ENCODE data around the gene EML4.

EML4 gene

DNA sequence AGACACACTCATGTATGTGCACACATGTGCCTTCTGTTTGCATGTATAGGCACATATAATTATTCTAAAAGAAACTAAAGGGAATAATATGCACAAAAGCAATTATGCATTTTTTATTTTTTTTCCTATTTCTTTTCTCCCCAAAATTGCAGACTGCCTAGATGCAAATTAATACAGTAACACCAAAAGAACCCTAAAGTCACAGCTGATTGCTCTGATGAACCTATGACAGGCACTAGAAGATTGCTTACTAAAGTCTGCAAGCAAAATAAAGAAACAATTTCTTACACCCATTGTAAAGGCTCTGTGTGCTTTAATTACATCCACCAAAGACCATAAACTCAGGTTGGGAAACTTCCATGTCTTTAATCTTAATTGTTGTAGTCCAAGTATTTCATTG lies 7.7 kb upstream of the EML4 start:
- Histone ChIP-seq H3K4me2 (ENCODE audit: insufficient read depth, low read length) (no peak overlapping the region), H3K4me1 (ENCODE audit: insufficient read depth, low read length) (no peaks in the 10 kb centered on the region), H3K27ac (ENCODE audit: low read length) (no peak overlapping the region), H3K9ac (ENCODE audit: low read depth, low read length) (no peak overlapping the region), H2AFZ (ENCODE audit: low read depth, low read length) (no peak overlapping the region), H3K36me3 (ENCODE audit: insufficient read depth, low read length) (no peaks in the 10 kb centered on the region), H3K79me2 (ENCODE audit: insufficient read depth, low read length) (no peaks in the 10 kb centered on the region), H4K20me1 (ENCODE audit: insufficient read depth, low read length) (no peaks in the 10 kb centered on the region), H3K9me3 (ENCODE audit: insufficient read depth, low read length, severe bottlenecking) (no peaks in the 10 kb centered on the region), H3K27me3 (ENCODE audit: insufficient read depth, low read length, poor library complexity) (no peaks in the 10 kb centered on the region), H3K4me3 (ENCODE audit: low read depth in 1 of 2, low read length in 2 of 2) (no peak overlapping the region)
- ATAC-seq (ENCODE audit: insufficient read depth, low read depth), result no peak
- DNase-seq, result no peak
- TF ChIP-seq EZH2 (IDR thresholded peaks at IDR 0.05; ENCODE audit: borderline replicate concordance, low read depth, low read length, severe bottlenecking), result no peak
- TF ChIP-seq, protein P1, sequence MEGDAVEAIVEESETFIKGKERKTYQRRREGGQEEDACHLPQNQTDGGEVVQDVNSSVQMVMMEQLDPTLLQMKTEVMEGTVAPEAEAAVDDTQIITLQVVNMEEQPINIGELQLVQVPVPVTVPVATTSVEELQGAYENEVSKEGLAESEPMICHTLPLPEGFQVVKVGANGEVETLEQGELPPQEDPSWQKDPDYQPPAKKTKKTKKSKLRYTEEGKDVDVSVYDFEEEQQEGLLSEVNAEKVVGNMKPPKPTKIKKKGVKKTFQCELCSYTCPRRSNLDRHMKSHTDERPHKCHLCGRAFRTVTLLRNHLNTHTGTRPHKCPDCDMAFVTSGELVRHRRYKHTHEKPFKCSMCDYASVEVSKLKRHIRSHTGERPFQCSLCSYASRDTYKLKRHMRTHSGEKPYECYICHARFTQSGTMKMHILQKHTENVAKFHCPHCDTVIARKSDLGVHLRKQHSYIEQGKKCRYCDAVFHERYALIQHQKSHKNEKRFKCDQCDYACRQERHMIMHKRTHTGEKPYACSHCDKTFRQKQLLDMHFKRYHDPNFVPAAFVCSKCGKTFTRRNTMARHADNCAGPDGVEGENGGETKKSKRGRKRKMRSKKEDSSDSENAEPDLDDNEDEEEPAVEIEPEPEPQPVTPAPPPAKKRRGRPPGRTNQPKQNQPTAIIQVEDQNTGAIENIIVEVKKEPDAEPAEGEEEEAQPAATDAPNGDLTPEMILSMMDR (IDR thresholded peaks at IDR 0.05; ENCODE audit: borderline replicate concordance, extremely low read depth, low read length, poor library complexity, severe bottlenecking), result no peak

DNA sequence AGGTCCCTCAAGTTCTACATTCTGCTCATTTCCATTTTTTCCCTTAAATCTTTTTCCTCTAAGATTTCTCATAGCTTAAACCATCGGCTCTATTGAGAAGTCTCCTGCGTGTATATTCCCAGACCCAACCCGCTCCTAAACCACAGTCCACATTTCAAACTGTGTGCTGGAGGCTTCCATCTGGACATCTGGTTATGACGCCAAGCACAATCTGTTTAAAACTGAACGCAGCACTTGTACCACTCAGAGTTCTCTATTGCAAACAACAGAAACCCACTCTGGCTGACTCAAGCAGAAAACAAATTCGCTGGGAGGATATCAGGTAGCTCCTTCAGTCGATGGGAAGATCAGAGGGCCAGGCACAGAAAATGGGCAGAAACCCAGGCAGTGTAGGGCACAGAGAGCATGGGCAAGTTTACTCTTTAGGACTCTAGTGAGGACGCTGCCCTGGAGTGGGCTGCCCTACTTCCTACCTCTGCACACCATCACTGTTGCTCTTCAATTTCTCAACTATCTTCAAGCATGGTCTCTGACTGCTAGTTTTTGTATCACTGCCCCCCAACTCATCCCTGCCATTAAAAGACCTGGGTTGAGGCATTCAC lies 5.6 kb upstream of the EML4 start:
- Histone ChIP-seq H2AFZ (ENCODE audit: low read depth, low read length) (no peak overlapping the region), H3K4me2 (ENCODE audit: insufficient read depth, low read length) (no peak overlapping the region), H3K9me3 (ENCODE audit: insufficient read depth, low read length, severe bottlenecking) (no peaks in the 10 kb centered on the region), H3K79me2 (ENCODE audit: insufficient read depth, low read length) (no peaks in the 10 kb centered on the region), H3K36me3 (ENCODE audit: insufficient read depth, low read length) (no peaks in the 10 kb centered on the region), H3K4me3 (ENCODE audit: low read depth in 1 of 2, low read length in 2 of 2) (no peak overlapping the region), H4K20me1 (ENCODE audit: insufficient read depth, low read length) (no peaks in the 10 kb centered on the region), H3K9ac (ENCODE audit: low read depth, low read length) (no peak overlapping the region), H3K27me3 (ENCODE audit: insufficient read depth, low read length, poor library complexity) (no peaks in the 10 kb centered on the region), H3K4me1 (ENCODE audit: insufficient read depth, low read length) (peaks cover under 1% of the 10 kb centered on the region; the same call in 1 of the 2 replicates), H3K27ac (ENCODE audit: low read length) (no peak overlapping the region)
- DNase-seq, result no peak
- TF ChIP-seq, protein P1 (IDR thresholded peaks at IDR 0.05; ENCODE audit: borderline replicate concordance, extremely low read depth, low read length, poor library complexity, severe bottlenecking), result no peak
- TF ChIP-seq EZH2 (IDR thresholded peaks at IDR 0.05; ENCODE audit: borderline replicate concordance, low read depth, low read length, severe bottlenecking), result no peak
- no peak for ATAC-seq (ENCODE audit: insufficient read depth, low read depth)

DNA sequence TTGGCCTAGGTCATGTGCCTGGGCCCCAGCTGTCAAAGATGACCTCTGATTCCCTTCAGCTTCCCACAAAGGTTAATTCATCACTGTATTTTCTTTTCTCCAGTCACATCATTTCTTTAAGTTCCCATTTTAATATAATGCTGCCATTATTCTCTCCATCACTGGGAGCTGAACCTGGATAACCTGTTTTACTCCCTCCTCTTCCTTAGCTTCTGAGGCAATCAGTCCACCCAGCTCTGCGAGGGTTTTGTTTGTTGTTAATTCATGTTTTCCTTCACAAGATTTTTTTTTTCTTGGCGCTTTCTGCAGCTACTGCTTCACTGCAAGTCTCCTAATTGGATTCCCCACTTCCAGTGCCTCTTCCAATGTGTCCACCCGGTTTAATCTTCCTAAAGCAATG lies 5.1 kb upstream of the EML4 start:
- Histone ChIP-seq H3K4me2 (ENCODE audit: insufficient read depth, low read length) (no peak overlapping the region), H4K20me1 (ENCODE audit: insufficient read depth, low read length) (no peaks in the 10 kb centered on the region), H3K27ac (ENCODE audit: low read length) (no peak overlapping the region), H3K4me1 (ENCODE audit: insufficient read depth, low read length) (peaks cover 6% of the 10 kb centered on the region), H3K27me3 (ENCODE audit: insufficient read depth, low read length, poor library complexity) (no peaks in the 10 kb centered on the region), H2AFZ (ENCODE audit: low read depth, low read length) (no peak overlapping the region), H3K4me3 (ENCODE audit: low read depth in 1 of 2, low read length in 2 of 2) (no peak overlapping the region), H3K9me3 (ENCODE audit: insufficient read depth, low read length, severe bottlenecking) (no peaks in the 10 kb centered on the region), H3K9ac (ENCODE audit: low read depth, low read length) (no peak overlapping the region), H3K36me3 (ENCODE audit: insufficient read depth, low read length) (no peaks in the 10 kb centered on the region), H3K79me2 (ENCODE audit: insufficient read depth, low read length) (no peaks in the 10 kb centered on the region)
- TF ChIP-seq, protein P1 (IDR thresholded peaks at IDR 0.05; ENCODE audit: borderline replicate concordance, extremely low read depth, low read length, poor library complexity, severe bottlenecking), result no peak
- TF ChIP-seq EZH2 (IDR thresholded peaks at IDR 0.05; ENCODE audit: borderline replicate concordance, low read depth, low read length, severe bottlenecking), result no peak
- no peak for ATAC-seq (ENCODE audit: insufficient read depth, low read depth)
- no peak for DNase-seq
